Measurements from ENCODE around the gene SMCO1. TPM values are rescaled to one million over a fixed set of nuclear protein-coding genes. Genes with fewer than 3 reads are reported as not detected.
"Not testable (repeated sequence)": the region's sequence is repeated elsewhere in the genome, so short reads cannot be mapped to it uniquely, and the experiment has no call there.

Gene SMCO1, protein sequence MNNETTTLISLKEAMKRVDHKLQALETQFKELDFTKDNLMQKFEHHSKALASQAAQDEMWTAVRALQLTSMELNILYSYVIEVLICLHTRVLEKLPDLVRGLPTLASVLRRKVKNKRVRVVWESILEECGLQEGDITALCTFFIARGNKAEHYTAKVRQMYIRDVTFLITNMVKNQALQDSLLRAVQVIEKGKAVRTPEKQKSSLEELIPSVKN
- not detected for polyA plus RNA-seq (2013, experiment 1 of 4)
- polyA plus RNA-seq (2013, experiment 2 of 4) = not detected
- not detected for polyA plus RNA-seq (2013, experiment 3 of 4)
- 0.12 TPM for polyA plus RNA-seq (2013, experiment 4 of 4)

DNA sequence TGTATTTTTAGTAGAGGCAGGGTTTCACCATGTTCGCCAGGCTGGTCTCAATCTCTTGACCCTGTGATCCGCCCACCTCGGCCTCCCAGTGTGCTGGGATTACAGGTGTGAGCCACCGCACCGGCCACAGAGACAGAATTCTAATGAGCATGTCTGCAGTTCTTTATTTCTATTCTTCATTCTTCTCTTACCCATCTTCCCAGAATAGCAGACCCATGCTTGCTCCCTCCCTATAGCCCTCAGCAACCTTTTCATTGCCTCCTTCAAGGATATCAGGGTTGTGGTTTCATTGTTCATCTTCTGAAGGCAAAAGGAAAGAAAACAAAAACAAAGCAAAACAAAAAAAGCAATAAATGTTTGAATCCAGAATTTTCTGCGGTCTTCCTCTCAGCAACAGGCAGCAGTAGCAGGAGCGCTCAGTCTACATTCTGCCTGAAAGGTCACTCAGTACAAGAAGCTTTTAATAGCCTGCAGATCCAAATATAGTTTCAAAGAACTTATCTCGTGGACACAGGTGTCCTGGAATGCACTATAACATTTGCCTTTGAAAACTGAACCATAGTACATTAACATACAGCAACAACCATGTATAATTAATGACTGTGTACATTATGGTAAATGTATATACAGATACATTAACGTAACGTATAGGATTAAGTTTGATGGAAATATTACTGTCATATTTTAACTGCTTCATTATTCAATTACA, at the start of gene SMCO1:
Gene SMCO1 (minus strand): TSS at position 434 of the 709 bp plus-strand sequence. CDS start 137 bp downstream, at position 297.
- H3K27ac ChIP-seq (ENCODE audit: insufficient read depth, low read depth, low read length, poor library complexity, severe bottlenecking) = no peak within 1 kb of the TSS
- H3K27me3 ChIP-seq (ENCODE audit: control insufficient read depth, insufficient read depth, low read length, poor library complexity, severe bottlenecking) = no peaks in the 10 kb centered on the region
- no peaks in the 10 kb centered on the region for H3K9me3 ChIP-seq (ENCODE audit: control insufficient read depth, low read length)
- no peak within 1 kb of the TSS for H3K4me3 ChIP-seq (ENCODE audit: insufficient read depth, low read depth, low read length)
- H3K36me3 ChIP-seq (ENCODE audit: control insufficient read depth, insufficient read depth, low read length) = no peaks in the 10 kb centered on the region
- no peaks in the 10 kb centered on the region for H3K4me1 ChIP-seq (ENCODE audit: control insufficient read depth, insufficient read depth, low read length)
- 93 to 95% methylated on average over 8 of the region's 10 CpGs for WGBS, 2 experiments

DNA sequence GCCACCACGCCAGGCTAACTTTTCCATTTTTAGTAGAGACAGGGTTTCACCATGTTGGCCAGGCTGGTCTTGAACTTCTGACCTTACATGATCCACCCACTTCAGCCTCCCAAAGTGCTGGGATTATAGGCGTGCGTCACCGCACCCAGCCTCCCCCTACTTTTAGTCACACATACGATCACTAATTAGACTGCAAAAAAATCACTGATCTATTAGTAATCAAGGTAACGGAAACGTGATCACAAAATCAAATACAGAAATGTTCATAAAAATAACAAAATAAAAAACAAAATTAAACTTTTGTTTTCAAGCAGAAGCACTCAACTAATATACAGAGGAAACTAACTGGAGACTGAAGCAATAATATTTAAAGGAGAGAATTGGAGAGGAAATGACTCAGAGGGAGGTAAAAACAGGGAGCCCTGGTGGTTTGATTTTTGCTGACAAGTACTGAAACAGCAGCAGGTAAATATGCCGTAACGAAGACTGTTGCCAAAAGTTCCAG, 48.6 kb upstream of the SMCO1 start:
- Histone ChIP-seq H3K4me3 (ENCODE audit: insufficient read depth, low read depth, low read length) (no peak overlapping the region), H3K4me1 (ENCODE audit: control insufficient read depth, insufficient read depth, low read length) (no peaks in the 10 kb centered on the region), H3K9me3 (ENCODE audit: control insufficient read depth, low read length) (no peaks in the 10 kb centered on the region), H3K36me3 (ENCODE audit: control insufficient read depth, insufficient read depth, low read length) (no peaks in the 10 kb centered on the region), H3K27ac (ENCODE audit: insufficient read depth, low read depth, low read length, poor library complexity, severe bottlenecking) (no peak overlapping the region), H3K27me3 (ENCODE audit: control insufficient read depth, insufficient read depth, low read length, poor library complexity, severe bottlenecking) (no peaks in the 10 kb centered on the region)
- 88 to 96% methylated on average over 9 of the region's 9 CpGs for WGBS, 2 experiments

GRCh38 chr3:196559826-196560225, 44.7 kb upstream of the SMCO1 start:
- H3K27me3 ChIP-seq (ENCODE audit: control insufficient read depth, insufficient read depth, low read length, poor library complexity, severe bottlenecking) = no peaks in the 10 kb centered on the region
- 86 to 93% methylated on average over 3 of the region's 3 CpGs for WGBS, 2 experiments
- no peak overlapping the region for H3K27ac ChIP-seq (ENCODE audit: insufficient read depth, low read depth, low read length, poor library complexity, severe bottlenecking)
- H3K36me3 ChIP-seq (ENCODE audit: control insufficient read depth, insufficient read depth, low read length) = no peaks in the 10 kb centered on the region
- no peak overlapping the region for H3K4me3 ChIP-seq (ENCODE audit: insufficient read depth, low read depth, low read length)
- no peaks in the 10 kb centered on the region for H3K4me1 ChIP-seq (ENCODE audit: control insufficient read depth, insufficient read depth, low read length)
- H3K9me3 ChIP-seq (ENCODE audit: control insufficient read depth, low read length) = no peaks in the 10 kb centered on the region

- Histone ChIP-seq H3K4me1 (ENCODE audit: control insufficient read depth, insufficient read depth, low read length) (no peaks in the 10 kb centered on the region), H3K36me3 (ENCODE audit: control insufficient read depth, insufficient read depth, low read length) (no peaks in the 10 kb centered on the region), H3K27ac (ENCODE audit: insufficient read depth, low read depth, low read length, poor library complexity, severe bottlenecking) (no peak overlapping the region), H3K27me3 (ENCODE audit: control insufficient read depth, insufficient read depth, low read length, poor library complexity, severe bottlenecking) (no peaks in the 10 kb centered on the region), H3K4me3 (ENCODE audit: insufficient read depth, low read depth, low read length) (no peak overlapping the region), H3K9me3 (ENCODE audit: control insufficient read depth, low read length) (no peaks in the 10 kb centered on the region)
These were observed 43.3 kb upstream of the SMCO1 start for GRCh38 chr3:196558476-196558875.

GRCh38 chr3:196557236-196557635, 42.1 kb upstream of the SMCO1 start:
- H3K36me3 ChIP-seq (ENCODE audit: control insufficient read depth, insufficient read depth, low read length) = no peaks in the 10 kb centered on the region
- no peak overlapping the region for H3K4me3 ChIP-seq (ENCODE audit: insufficient read depth, low read depth, low read length)
- H3K4me1 ChIP-seq (ENCODE audit: control insufficient read depth, insufficient read depth, low read length) = no peaks in the 10 kb centered on the region
- H3K27me3 ChIP-seq (ENCODE audit: control insufficient read depth, insufficient read depth, low read length, poor library complexity, severe bottlenecking) = no peaks in the 10 kb centered on the region
- 85 to 86% methylated on average over 4 to 5 of the region's 5 CpGs for WGBS, 2 experiments
- H3K27ac ChIP-seq (ENCODE audit: insufficient read depth, low read depth, low read length, poor library complexity, severe bottlenecking) = no peak overlapping the region
- no peaks in the 10 kb centered on the region for H3K9me3 ChIP-seq (ENCODE audit: control insufficient read depth, low read length)

- Histone ChIP-seq H3K4me3 (ENCODE audit: insufficient read depth, low read depth, low read length) (no peak overlapping the region), H3K27ac (ENCODE audit: insufficient read depth, low read depth, low read length, poor library complexity, severe bottlenecking) (no peak overlapping the region), H3K9me3 (ENCODE audit: control insufficient read depth, low read length) (no peaks in the 10 kb centered on the region), H3K4me1 (ENCODE audit: control insufficient read depth, insufficient read depth, low read length) (no peaks in the 10 kb centered on the region), H3K36me3 (ENCODE audit: control insufficient read depth, insufficient read depth, low read length) (no peaks in the 10 kb centered on the region), H3K27me3 (ENCODE audit: control insufficient read depth, insufficient read depth, low read length, poor library complexity, severe bottlenecking) (no peaks in the 10 kb centered on the region)
- WGBS, 2 experiments = 92% methylated on average over 3 of the region's 3 CpGs; no CpG with 5 or more reads in 1 of the 2 experiments
These were observed 40.1 kb upstream of the SMCO1 start for GRCh38 chr3:196555295-196555694.

- H3K27ac ChIP-seq (ENCODE audit: insufficient read depth, low read depth, low read length, poor library complexity, severe bottlenecking) = no peak overlapping the region
- no peaks in the 10 kb centered on the region for H3K9me3 ChIP-seq (ENCODE audit: control insufficient read depth, low read length)
- H3K4me1 ChIP-seq (ENCODE audit: control insufficient read depth, insufficient read depth, low read length) = no peaks in the 10 kb centered on the region
- no peaks in the 10 kb centered on the region for H3K36me3 ChIP-seq (ENCODE audit: control insufficient read depth, insufficient read depth, low read length)
- H3K27me3 ChIP-seq (ENCODE audit: control insufficient read depth, insufficient read depth, low read length, poor library complexity, severe bottlenecking) = no peaks in the 10 kb centered on the region
- 85 to 92% methylated on average over 3 of the region's 3 CpGs for WGBS, 2 experiments
- no peak overlapping the region for H3K4me3 ChIP-seq (ENCODE audit: insufficient read depth, low read depth, low read length)
These were observed 39.1 kb upstream of the SMCO1 start for GRCh38 chr3:196554205-196554604.

DNA sequence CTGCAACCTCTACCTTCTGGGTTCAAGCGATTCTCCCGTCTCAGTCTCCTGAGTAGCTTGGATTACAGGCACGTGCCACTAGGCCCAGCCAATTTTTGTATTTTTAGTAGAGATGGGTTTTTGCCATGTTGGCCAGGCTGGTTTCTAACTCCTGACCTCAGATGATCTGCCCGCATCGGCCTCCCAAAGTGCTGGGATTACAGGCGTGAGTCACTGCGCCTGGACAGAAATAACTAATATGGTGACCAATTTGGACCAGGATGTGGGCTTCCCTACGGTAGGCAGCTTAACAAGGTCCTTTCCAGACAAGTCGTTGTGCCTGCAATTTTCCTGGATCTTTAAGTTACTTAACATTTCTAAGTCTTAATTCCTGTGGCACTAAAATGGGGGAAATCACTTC, 38.4 kb upstream of the SMCO1 start:
- no peaks in the 10 kb centered on the region for H3K9me3 ChIP-seq (ENCODE audit: control insufficient read depth, low read length)
- 93% methylated on average over 9 of the region's 9 CpGs for WGBS, 2 experiments
- no peaks in the 10 kb centered on the region for H3K27me3 ChIP-seq (ENCODE audit: control insufficient read depth, insufficient read depth, low read length, poor library complexity, severe bottlenecking)

DNA sequence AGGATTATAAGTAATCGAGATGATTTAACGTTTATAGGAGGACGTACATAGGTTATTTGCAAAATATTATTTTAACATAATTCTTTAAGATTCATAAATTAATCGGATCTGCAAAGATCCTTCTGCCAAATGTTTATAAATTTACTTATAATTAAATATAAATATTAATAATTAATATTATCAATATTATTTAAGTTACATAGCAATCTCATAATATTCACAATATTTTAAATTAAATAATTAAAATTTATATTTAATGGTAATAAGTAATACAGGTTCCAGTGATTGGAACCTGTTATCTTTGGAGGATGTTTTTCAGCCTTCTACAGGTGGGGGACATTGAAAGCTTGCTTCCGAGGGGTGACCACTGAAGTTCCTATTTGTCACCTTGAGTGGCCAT, 37.1 kb upstream of the SMCO1 start:
- Histone ChIP-seq H3K27me3 (ENCODE audit: control insufficient read depth, insufficient read depth, low read length, poor library complexity, severe bottlenecking) (no peaks in the 10 kb centered on the region), H3K27ac (ENCODE audit: insufficient read depth, low read depth, low read length, poor library complexity, severe bottlenecking) (no peak overlapping the region), H3K9me3 (ENCODE audit: control insufficient read depth, low read length) (no peaks in the 10 kb centered on the region), H3K4me3 (ENCODE audit: insufficient read depth, low read depth, low read length) (no peak overlapping the region), H3K4me1 (ENCODE audit: control insufficient read depth, insufficient read depth, low read length) (no peaks in the 10 kb centered on the region), H3K36me3 (ENCODE audit: control insufficient read depth, insufficient read depth, low read length) (no peaks in the 10 kb centered on the region)
- 92 to 100% methylated on average over 1 of the region's 5 CpGs for WGBS, 2 experiments

More for the DNA sequence above, 38.4 kb upstream of the SMCO1 start:
- Histone ChIP-seq H3K27ac (ENCODE audit: insufficient read depth, low read depth, low read length, poor library complexity, severe bottlenecking) (no peak overlapping the region), H3K4me1 (ENCODE audit: control insufficient read depth, insufficient read depth, low read length) (no peaks in the 10 kb centered on the region), H3K36me3 (ENCODE audit: control insufficient read depth, insufficient read depth, low read length) (no peaks in the 10 kb centered on the region), H3K4me3 (ENCODE audit: insufficient read depth, low read depth, low read length) (no peak overlapping the region)

GRCh38 chr3:196550172-196550571, 35.0 kb upstream of the SMCO1 start:
- not testable (repeated sequence) for H3K27ac ChIP-seq (ENCODE audit: insufficient read depth, low read depth, low read length, poor library complexity, severe bottlenecking); H3K36me3 ChIP-seq (ENCODE audit: control insufficient read depth, insufficient read depth, low read length); H3K4me1 ChIP-seq (ENCODE audit: control insufficient read depth, insufficient read depth, low read length); H3K4me3 ChIP-seq (ENCODE audit: insufficient read depth, low read depth, low read length); H3K9me3 ChIP-seq (ENCODE audit: control insufficient read depth, low read length); H3K27me3 ChIP-seq (ENCODE audit: control insufficient read depth, insufficient read depth, low read length, poor library complexity, severe bottlenecking)
- WGBS, 2 experiments = 82 to 90% methylated on average over 3 of the region's 3 CpGs

Measured in ectodermal cell (in vitro differentiated cells).